Kidney tubule cell (primary cell): ENCODE data around the gene LAMA5.

Experiments used
- DNase-seq: peaks from one replicate; pipeline ENCODE4 v3.0.0-alpha.2; 2018; ENCODE audit warnings: low spot score

Gene LAMA5

GRCh38 chr20:62317167-62317655 is 49.9 kb downstream of the LAMA5 start:
- DNase-seq, result no peak

GRCh38 chr20:62316331-62317166 is 50.6 kb downstream of the LAMA5 start:
- DNase-seq, result no peak

GRCh38 chr20:62315773-62316172 is 51.3 kb downstream of the LAMA5 start:
- DNase-seq, result no peak

- DNase-seq, result no peak
Observed at GRCh38 chr20:62314711-62315302, 52.3 kb downstream of the LAMA5 start.

- no peak for DNase-seq
Observed at GRCh38 chr20:62314339-62314638, 52.8 kb downstream of the LAMA5 start.

GRCh38 chr20:62313460-62314338 is 53.4 kb downstream of the LAMA5 start:
- no peak for DNase-seq

DNA sequence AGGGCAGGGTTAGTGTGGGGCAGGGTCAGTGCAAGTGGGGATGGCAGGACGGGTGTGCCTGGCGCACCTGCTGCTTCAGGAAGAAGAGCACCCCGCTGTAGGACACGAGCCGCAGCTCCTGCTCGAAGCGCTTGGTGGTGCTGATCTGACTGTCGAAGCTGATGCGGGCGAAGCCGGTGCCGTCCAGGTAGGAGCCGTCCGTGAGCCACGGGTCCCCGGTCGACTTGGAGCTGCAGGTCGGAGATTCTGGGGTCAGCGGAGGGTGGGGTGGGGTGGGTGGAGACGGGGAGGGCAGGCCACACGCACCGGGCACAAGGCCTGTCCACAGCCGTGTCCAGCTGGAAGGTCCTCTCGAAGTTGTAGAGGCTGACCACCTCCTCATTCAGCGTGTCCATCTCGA is 54.1 kb downstream of the LAMA5 start:
- no peak for DNase-seq

GRCh38 chr20:62312662-62312977 is 54.5 kb downstream of the LAMA5 start:
- DNase-seq, result no peak

DNA sequence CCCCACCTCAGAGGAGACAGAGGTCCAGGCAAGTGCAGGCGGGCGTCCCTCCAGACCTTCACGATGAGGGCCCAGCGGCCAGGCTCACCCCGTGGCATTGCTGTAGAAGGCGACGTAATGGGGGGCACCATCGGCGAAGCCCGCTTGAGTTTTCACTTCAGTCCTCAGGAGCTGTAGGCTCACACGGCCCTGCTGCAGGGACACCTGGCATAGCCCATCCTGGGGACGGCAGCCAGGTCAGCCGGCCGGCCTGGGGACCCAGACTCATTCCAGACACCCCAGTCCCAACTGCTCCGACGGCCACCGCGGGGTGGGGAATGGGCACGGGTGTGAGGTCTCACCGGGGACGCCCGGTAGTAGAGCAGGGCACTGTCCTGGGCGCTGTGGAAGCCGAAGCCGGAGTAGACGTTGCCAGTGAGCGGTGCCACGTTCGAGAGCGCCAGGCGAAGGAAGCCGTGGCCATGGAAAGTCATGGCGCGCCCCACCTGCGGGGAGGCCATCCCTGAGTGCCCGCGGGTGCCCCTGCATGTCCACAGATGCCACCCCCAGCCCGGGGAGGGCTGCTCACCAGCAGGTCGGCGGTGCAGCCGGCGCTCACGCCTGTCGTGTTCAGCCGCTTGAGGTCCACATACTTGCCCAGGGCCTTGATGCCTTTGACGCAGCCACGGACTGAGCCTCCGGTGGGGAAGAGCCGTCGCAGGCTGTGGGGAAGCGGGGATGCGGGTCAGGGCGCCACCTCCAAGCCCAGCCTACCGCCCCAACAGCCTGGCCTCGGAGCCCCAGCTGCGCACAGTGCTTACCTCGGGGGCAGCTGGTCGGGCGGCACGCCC is 55.1 kb downstream of the LAMA5 start:
- DNase-seq, result no peak

GRCh38 chr20:62311150-62311549 is 56.0 kb downstream of the LAMA5 start:
- no peak for DNase-seq

DNA sequence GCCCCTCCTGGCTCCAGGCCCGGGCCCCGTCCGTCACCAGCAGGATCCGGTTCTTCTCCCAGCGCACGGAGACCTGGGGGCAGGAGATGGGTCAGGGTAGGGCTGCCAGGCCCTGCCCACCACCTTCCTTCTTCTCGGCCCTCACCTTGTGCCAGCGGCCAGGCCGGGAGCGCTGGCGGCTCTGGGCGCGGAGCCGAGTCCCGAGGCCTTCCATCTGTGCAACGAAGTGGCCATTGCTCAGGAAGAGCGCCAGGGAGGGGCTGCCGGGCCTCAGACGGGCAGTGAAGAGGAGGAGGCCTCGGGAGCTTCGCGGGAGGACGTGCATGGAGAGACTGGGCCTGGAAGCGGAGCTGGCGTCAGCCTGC is 56.4 kb downstream of the LAMA5 start:
- no peak for DNase-seq

DNA sequence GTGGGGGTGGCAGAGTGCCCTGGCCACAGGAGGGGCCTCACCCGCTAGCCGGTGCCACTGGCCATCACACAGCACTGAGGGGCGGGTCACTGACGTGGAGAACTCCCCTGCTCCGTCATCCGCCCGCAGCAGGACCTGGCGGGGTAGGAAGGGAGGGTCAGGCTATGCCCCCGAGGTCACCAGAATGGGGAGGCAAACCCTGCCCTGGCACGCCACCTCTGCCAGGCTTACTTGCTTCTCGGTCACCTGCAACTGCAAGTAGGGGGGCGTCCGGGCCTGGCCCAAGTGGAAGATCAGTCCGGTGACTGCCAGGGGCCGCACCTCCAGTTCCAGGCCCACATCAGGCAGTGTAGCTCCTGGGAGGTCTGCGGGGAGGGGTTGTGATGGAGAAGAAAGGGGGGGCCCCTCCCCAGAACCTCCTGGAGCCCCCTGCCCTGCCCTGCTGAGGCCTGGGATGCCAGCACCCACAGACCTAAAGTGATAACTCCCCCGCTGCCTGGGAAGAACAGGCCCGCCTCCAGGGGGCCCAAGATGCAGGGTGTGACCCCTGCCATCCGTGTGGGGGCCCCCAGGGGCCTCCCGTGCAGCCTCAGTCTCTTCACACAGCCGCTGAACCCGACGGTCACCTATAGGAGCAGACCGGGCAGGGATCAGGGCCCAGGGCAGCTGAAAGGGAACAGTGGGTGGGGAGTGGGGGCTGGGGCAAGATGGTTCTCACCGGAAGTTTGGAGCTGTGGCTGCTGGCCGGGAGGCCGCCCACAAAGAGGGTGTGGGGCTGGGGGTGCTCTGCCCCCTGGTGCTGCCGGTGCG is 57.0 kb downstream of the LAMA5 start:
- no peak for DNase-seq

GRCh38 chr20:62309198-62309944 is 57.7 kb downstream of the LAMA5 start:
- DNase-seq, result no peak

DNA sequence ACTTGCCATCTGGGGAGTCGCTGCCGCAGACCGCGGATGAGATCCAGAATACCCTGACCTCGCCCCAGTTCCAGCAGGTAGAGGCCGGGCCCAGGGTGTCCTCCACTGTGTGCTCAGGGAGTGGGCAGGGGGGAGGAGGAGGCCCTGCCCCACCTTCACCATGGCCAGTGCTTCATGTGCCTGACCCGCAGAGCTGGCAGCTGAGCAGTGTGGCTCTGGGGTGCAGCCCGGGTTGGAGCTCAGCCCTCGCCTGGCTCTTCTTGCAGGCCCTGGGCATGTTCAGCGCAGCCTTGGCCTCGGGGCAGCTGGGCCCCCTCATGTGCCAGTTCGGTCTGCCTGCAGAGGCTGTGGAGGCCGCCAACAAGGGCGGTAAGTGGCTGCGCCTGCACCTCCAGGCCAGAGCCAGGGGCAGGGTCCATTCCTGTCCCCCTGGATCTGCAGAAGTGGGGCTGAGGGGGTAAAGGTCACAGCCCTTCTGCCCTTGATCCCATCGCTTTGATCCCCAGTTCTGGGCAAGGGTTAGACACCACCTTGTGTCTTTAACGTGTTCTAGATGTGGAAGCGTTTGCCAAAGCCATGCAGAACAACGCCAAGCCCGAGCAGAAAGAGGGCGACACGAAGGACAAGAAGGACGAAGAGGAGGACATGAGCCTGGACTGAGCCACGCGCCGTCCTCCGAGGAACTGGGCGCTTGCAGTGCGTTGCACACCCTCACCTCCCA is 58.9 kb downstream of the LAMA5 start:
- DNase-seq, result no peak

DNA sequence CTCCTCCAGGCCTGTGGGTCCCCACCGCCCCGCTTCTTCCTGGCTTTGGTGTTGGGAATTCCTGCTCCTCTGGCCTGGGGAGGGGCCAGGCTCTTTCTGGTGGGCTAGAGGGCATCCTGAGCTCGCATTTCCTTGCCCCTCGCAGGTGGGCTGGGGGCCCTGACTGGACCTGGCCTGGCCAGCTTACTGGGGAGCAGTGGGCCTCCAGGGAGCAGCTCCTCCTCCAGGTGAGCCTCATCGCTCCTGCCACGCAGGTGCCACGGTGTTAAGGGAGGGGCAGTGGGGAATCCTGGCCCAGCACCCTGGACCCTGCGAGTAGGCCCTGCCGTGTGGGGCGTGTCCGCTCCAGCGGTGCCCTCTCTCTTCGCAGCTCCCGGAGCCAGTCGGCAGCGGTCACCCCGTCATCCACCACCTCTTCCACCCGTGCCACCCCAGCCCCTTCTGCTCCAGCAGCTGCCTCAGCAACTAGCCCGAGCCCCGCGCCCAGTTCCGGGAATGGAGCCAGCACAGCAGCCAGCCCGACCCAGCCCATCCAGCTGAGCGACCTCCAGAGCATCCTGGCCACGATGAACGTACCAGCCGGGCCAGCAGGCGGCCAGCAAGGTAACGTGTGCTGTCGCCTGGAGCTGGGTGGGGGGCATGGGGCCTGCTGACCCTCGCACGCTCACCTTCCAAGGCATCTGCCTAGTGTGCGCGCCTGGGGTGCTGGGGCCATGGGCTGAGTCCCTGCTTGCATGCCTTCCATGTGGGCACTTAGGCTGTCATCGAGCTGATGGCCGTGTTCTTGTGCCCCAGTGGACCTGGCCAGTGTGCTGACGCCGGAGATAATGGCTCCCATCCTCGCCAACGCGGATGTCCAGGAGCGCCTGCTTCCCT is 59.6 kb downstream of the LAMA5 start:
- peak; percentile 2 for DNase-seq

GRCh38 chr20:62306414-62307187 is 60.5 kb downstream of the LAMA5 start:
- DNase-seq, result peak; percentile 11

DNA sequence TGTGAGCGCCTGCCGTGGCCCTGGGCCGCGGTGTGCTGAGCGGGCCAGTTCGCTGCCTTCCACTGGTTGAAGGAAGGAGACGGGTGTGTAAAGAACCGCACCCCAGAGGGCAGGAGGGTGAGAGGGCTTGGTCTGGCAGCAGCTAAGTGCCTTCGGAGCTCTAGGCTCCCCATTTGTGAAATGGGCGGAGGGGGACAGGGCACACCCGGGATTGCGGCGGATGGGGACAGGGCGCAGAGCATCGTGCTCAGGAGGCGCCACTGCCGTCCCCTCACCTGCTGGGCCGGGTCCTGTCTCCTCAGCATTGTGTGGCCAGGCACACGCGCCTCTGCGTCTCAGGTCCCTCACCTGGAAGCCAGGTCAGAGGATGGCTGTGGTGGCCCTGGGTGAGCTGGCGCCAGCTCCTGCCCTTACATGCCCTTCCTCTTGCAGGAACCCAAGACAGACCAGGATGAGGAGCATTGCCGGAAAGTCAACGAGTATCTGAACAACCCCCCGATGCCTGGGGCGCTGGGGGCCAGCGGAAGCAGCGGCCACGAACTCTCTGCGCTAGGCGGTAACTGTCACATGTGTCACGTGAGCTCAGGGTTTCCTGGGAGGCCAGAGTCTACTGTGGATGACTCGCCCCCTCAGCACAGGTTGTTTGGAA is 61.2 kb downstream of the LAMA5 start:
- DNase-seq, result peak; percentile 26
